GM23338 (cell line): ENCODE data around the gene MARK3. TPM values are rescaled to one million over a fixed set of nuclear protein-coding genes. Genes with fewer than 3 reads are reported as not detected.
A peak's percentile ranks its signal among the peaks of the same experiment; 100 is the strongest.

Experiments used
- ATAC-seq: fragments of 200-7000 bp; cut with Tn5 transposase; 3 replicates; pipeline ENCODE4 v1.9.1; 2020
- DNase-seq: peaks from one replicate; pipeline ENCODE4 v3.0.0-alpha.2; 2015; ENCODE audit warnings: low spot score
- H2AFZ ChIP-seq: fragments of 200-600 bp; sonication (generic); 2 replicates; pipeline ENCODE4 v1.8.0; 2016; ENCODE audit warnings: antibody characterized with exemption, mild to moderate bottlenecking, moderate library complexity
- H3F3A ChIP-seq: fragments of 200-600 bp; sonication (generic); replicated peaks from 2 replicates; pipeline ENCODE4 v1.8.0; 2017; ENCODE audit warnings: antibody characterized with exemption, mixed run types, low read depth
- H3K27ac ChIP-seq: fragments of 200-600 bp; sonication (generic); 2 replicates; pipeline ENCODE4 v1.6.1; 2016; ENCODE audit warnings: low read depth
- H3K27me3 ChIP-seq: fragments of 200-600 bp; sonication (generic); 2 replicates; pipeline ENCODE4 v1.8.0; 2016; ENCODE audit warnings: mild to moderate bottlenecking, mixed run types, moderate library complexity; ENCODE audit not compliant: insufficient read depth
- H3K36me3 ChIP-seq: fragments of 200-600 bp; sonication (generic); 2 replicates; pipeline ENCODE4 v1.8.0; 2016; ENCODE audit warnings: mild to moderate bottlenecking; ENCODE audit not compliant: insufficient read depth
- H3K4me1 ChIP-seq: fragments of 200-600 bp; sonication (generic); 2 replicates; pipeline ENCODE4 v1.8.0; 2016; ENCODE audit warnings: mild to moderate bottlenecking, moderate library complexity; ENCODE audit not compliant: insufficient read depth
- H3K4me2 ChIP-seq: fragments of 200-600 bp; sonication (generic); 2 replicates; pipeline ENCODE4 v1.7.1; 2017; ENCODE audit warnings: mixed run types
- H3K4me3 ChIP-seq: fragments of 200-600 bp; sonication (generic); 2 replicates; pipeline ENCODE4 v1.6.1; 2016; ENCODE audit warnings: mixed run types
- H3K79me2 ChIP-seq: fragments of 200-600 bp; sonication (generic); replicated peaks from 2 replicates; pipeline ENCODE4 v1.8.0; 2017; ENCODE audit warnings: mild to moderate bottlenecking; ENCODE audit not compliant: insufficient read depth
- H3K9me2 ChIP-seq: fragments of 200-600 bp; sonication (generic); 2 replicates; pipeline ENCODE4 v1.8.0; 2017; ENCODE audit not compliant: insufficient read depth
- H4K20me1 ChIP-seq: fragments of 200-600 bp; sonication (generic); replicated peaks from 2 replicates; pipeline ENCODE4 v1.8.0; 2017; ENCODE audit warnings: mild to moderate bottlenecking; ENCODE audit not compliant: insufficient read depth
- H3K27ac Mint-ChIP-seq: 2 replicates; pipeline ENCODE4 v1.8.0; 2020; ENCODE audit warnings: inconsistent platforms, mild to moderate bottlenecking, moderate library complexity, mixed read lengths
- H3K27me3 Mint-ChIP-seq: 3 replicates; pipeline ENCODE4 v1.8.0; 2022; ENCODE audit warnings: low read depth, mild to moderate bottlenecking, moderate library complexity, mixed read lengths, inconsistent platforms; ENCODE audit not compliant: insufficient read depth, poor library complexity
- H3K36me3 Mint-ChIP-seq: 3 replicates; pipeline ENCODE4 v1.8.0; 2021; ENCODE audit warnings: low read depth, mild to moderate bottlenecking, inconsistent platforms, moderate library complexity, mixed read lengths
- H3K4me1 Mint-ChIP-seq: 3 replicates; pipeline ENCODE4 v1.8.0; 2020; ENCODE audit warnings: mild to moderate bottlenecking, inconsistent platforms, mixed read lengths
- H3K4me3 Mint-ChIP-seq: 3 replicates; pipeline ENCODE4 v1.8.0; 2021; ENCODE audit warnings: moderate library complexity, mild to moderate bottlenecking, inconsistent platforms, mixed read lengths
- H3K9me3 Mint-ChIP-seq: 3 replicates; pipeline ENCODE4 v1.8.0; 2020; ENCODE audit warnings: moderate library complexity, mild to moderate bottlenecking, inconsistent platforms, mixed read lengths
- EZH2 ChIP-seq: fragments of 200-600 bp; sonication (generic); IDR thresholded peaks from one replicate; pipeline ENCODE4 v1.8.0; 2017; ENCODE audit warnings: antibody characterized with exemption, mild to moderate bottlenecking, low read depth; ENCODE audit not compliant: unreplicated experiment
- EZH2phosphoT487 ChIP-seq: fragments of 200-600 bp; sonication (generic); IDR thresholded peaks from one replicate; pipeline ENCODE4 v1.8.1; 2018; ENCODE audit warnings: antibody characterized with exemption; ENCODE audit not compliant: unreplicated experiment
- STAT1 ChIP-seq: IDR thresholded peaks from one replicate; pipeline ENCODE4 v1.6.1; 2016; ENCODE audit warnings: antibody characterized with exemption; ENCODE audit not compliant: unreplicated experiment
- ZNF331 ChIP-seq: fragments of 250-450 bp; sonication (Bioruptor Pico); IDR thresholded peaks from 2 replicates; pipeline ENCODE4 v1.5.0; 2020; ENCODE audit warnings: low read depth, mild to moderate bottlenecking, moderate library complexity
- polyA plus RNA-seq: library from polyadenylated mRNA; unstranded; fragments of >200 nt; fragmentation: Nextera tagmentation; extraction: Ambion mirVana; gene quantifications from 2 replicates; pipeline ENCODE4 v1.2.1, GENCODE V29; 2016
- total RNA-seq: library from RNA; depleted of rRNA; stranded (reverse); fragments of >200 nt; shearing (Covaris generic); gene quantifications from 2 replicates; pipeline ENCODE4 v1.2.3, GENCODE V29; 2014
- TF ChIP-seq, protein P1 (sequence below), 2 experiments: fragments of 200-600 bp in 1 of 2; sonication (generic) in 1 of 2; conservative IDR thresholded peaks; 2 replicates each; pipeline versions ENCODE4 v1.5.1 to v1.6.1; 2016 to 2017; ENCODE audit warnings: antibody characterized with exemption in 2 of 2, low read depth in 2 of 2, mild to moderate bottlenecking in 2 of 2, moderate library complexity in 1 of 2
- TF ChIP-seq, protein P2 (sequence below): fragments of 250-450 bp; sonication (Bioruptor Pico); IDR thresholded peaks from 2 replicates; pipeline ENCODE4 v1.5.0; 2020; ENCODE audit warnings: mild to moderate bottlenecking, moderate library complexity
- TF ChIP-seq, protein P3 (sequence below): IDR thresholded peaks from 2 replicates; pipeline ENCODE4 v1.6.1; 2016; ENCODE audit warnings: antibody characterized with exemption

Gene MARK3
- total and polyA plus RNA-seq, 2 experiments from 2014 or later = 45.9 to 69.7 TPM

DNA sequence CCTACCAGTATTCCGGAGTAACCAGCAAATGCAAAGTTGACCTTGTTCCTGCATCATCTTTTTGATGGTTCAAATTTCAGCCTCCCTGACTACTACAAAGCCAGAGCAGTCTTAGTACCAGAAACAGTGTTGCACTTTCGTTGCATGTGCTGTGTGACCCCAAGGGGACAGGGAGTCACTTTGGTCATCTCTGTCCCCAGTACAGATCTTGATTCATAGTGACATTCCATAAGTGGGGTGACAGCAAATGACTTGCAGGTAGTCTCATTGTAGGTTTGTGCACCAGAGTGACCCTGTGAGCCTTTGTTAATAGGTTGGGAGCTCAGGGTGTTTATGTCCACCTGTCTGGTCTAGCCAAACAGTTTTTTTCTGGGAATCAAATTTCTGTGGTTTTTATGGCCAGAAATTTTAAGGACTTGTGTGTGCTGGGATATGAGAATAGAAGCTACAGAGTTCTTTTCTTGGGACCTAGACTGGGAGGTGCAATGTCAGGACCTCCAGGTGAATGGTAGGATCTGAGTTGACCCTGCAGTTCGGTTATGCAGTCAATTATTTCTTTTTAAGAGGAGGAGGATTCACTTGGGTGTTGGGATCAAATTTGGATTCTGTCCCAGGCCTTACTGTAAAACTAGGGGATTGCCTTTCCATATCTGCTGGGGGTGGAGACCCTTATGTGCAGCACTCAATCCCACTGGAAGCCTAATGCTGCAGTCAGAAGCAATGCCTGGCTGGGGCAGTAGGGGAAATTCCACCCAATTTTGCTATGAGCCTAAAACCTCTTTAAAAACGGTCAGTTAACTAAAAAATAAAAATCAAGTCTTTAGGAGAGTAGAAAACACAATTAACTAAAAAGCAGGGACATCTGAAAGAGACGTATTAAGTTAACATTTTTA, 41.1 kb upstream of the MARK3 start:
- no peak overlapping the region for H2AFZ ChIP-seq
- no peaks in the 10 kb centered on the region for H3K9me3 Mint-ChIP-seq
- H3K36me3 Mint-ChIP-seq = peaks cover 64% of the 10 kb centered on the region
- peaks cover 20% of the 10 kb centered on the region for H3K4me1 Mint-ChIP-seq
- H3F3A ChIP-seq = peaks cover 68% of the 10 kb centered on the region
- no peak overlapping the region for H3K4me3 Mint-ChIP-seq
- H3K27me3 Mint-ChIP-seq = peaks cover 12% of the 10 kb centered on the region
- no peaks in the 10 kb centered on the region for H3K27me3 ChIP-seq
- H3K36me3 ChIP-seq = peaks cover 50% of the 10 kb centered on the region
- no peaks in the 10 kb centered on the region for H3K79me2 ChIP-seq
- ATAC-seq (peak; percentile 19), DNase-seq (no peak)
- H3K4me1 ChIP-seq = peaks cover 28% of the 10 kb centered on the region
- H3K4me2 ChIP-seq = no peak overlapping the region
- no peaks in the 10 kb centered on the region for H3K9me2 ChIP-seq
- H3K27ac Mint-ChIP-seq = no peak overlapping the region; the same call in none of the 2 replicates
- TF ChIP-seq EZH2phosphoT487 (no peak), EZH2 (no peak)
- TF ChIP-seq, protein P1, sequence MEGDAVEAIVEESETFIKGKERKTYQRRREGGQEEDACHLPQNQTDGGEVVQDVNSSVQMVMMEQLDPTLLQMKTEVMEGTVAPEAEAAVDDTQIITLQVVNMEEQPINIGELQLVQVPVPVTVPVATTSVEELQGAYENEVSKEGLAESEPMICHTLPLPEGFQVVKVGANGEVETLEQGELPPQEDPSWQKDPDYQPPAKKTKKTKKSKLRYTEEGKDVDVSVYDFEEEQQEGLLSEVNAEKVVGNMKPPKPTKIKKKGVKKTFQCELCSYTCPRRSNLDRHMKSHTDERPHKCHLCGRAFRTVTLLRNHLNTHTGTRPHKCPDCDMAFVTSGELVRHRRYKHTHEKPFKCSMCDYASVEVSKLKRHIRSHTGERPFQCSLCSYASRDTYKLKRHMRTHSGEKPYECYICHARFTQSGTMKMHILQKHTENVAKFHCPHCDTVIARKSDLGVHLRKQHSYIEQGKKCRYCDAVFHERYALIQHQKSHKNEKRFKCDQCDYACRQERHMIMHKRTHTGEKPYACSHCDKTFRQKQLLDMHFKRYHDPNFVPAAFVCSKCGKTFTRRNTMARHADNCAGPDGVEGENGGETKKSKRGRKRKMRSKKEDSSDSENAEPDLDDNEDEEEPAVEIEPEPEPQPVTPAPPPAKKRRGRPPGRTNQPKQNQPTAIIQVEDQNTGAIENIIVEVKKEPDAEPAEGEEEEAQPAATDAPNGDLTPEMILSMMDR (conservative IDR thresholded peaks at IDR 0.05; ENCODE audit: low read depth in 2 of 2) = 0 out of 4 replicates have a peak, but pooled peaks of 1 of the 2 experiments have one; percentile 18
- peak overlapping the region; percentile 13; the same call in 1 of the 2 replicates for H3K27ac ChIP-seq
- H4K20me1 ChIP-seq = peaks cover 52% of the 10 kb centered on the region
- H3K4me3 ChIP-seq = no peak overlapping the region

DNA sequence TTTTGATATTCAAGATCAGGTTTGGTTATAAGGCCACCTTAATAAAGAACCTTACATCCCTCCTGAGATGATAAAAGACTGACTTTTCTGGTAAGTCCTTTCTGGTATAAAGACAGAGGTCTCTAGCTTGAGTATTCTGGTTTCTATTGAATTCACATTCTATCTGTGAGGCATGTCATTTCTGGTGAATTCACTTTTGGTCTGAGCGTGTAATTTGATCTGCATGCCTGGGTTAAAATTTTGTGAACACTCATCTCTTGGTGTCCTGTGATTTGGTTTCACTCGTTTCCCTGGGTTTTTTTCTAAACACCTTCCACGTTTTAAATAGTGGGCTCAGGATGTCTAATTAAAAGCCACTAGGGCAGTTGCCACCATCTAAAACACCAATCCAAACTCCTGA, 38.9 kb upstream of the MARK3 start:
- H3K4me1 Mint-ChIP-seq = peaks cover 20% of the 10 kb centered on the region
- DNase-seq = no peak
- peaks cover 43% of the 10 kb centered on the region for H3K36me3 Mint-ChIP-seq
- no peak for ATAC-seq
- Histone ChIP-seq H2AFZ (no peak overlapping the region), H3K4me3 (no peak overlapping the region), H3F3A (peaks cover 49% of the 10 kb centered on the region), H3K27ac (peak overlapping the region; percentile 84), H3K4me2 (peak overlapping the region; percentile 47; the same call in 1 of the 2 replicates), H3K79me2 (no peaks in the 10 kb centered on the region), H3K4me1 (peaks cover 28% of the 10 kb centered on the region), H3K9me2 (no peaks in the 10 kb centered on the region), H4K20me1 (peaks cover 35% of the 10 kb centered on the region), H3K36me3 (peaks cover 30% of the 10 kb centered on the region), H3K27me3 (no peaks in the 10 kb centered on the region)
- no peak overlapping the region for H3K27ac Mint-ChIP-seq
- no peak overlapping the region for H3K4me3 Mint-ChIP-seq
- H3K9me3 Mint-ChIP-seq = no peaks in the 10 kb centered on the region
- H3K27me3 Mint-ChIP-seq = peaks cover 12% of the 10 kb centered on the region
- TF ChIP-seq, protein P2, sequence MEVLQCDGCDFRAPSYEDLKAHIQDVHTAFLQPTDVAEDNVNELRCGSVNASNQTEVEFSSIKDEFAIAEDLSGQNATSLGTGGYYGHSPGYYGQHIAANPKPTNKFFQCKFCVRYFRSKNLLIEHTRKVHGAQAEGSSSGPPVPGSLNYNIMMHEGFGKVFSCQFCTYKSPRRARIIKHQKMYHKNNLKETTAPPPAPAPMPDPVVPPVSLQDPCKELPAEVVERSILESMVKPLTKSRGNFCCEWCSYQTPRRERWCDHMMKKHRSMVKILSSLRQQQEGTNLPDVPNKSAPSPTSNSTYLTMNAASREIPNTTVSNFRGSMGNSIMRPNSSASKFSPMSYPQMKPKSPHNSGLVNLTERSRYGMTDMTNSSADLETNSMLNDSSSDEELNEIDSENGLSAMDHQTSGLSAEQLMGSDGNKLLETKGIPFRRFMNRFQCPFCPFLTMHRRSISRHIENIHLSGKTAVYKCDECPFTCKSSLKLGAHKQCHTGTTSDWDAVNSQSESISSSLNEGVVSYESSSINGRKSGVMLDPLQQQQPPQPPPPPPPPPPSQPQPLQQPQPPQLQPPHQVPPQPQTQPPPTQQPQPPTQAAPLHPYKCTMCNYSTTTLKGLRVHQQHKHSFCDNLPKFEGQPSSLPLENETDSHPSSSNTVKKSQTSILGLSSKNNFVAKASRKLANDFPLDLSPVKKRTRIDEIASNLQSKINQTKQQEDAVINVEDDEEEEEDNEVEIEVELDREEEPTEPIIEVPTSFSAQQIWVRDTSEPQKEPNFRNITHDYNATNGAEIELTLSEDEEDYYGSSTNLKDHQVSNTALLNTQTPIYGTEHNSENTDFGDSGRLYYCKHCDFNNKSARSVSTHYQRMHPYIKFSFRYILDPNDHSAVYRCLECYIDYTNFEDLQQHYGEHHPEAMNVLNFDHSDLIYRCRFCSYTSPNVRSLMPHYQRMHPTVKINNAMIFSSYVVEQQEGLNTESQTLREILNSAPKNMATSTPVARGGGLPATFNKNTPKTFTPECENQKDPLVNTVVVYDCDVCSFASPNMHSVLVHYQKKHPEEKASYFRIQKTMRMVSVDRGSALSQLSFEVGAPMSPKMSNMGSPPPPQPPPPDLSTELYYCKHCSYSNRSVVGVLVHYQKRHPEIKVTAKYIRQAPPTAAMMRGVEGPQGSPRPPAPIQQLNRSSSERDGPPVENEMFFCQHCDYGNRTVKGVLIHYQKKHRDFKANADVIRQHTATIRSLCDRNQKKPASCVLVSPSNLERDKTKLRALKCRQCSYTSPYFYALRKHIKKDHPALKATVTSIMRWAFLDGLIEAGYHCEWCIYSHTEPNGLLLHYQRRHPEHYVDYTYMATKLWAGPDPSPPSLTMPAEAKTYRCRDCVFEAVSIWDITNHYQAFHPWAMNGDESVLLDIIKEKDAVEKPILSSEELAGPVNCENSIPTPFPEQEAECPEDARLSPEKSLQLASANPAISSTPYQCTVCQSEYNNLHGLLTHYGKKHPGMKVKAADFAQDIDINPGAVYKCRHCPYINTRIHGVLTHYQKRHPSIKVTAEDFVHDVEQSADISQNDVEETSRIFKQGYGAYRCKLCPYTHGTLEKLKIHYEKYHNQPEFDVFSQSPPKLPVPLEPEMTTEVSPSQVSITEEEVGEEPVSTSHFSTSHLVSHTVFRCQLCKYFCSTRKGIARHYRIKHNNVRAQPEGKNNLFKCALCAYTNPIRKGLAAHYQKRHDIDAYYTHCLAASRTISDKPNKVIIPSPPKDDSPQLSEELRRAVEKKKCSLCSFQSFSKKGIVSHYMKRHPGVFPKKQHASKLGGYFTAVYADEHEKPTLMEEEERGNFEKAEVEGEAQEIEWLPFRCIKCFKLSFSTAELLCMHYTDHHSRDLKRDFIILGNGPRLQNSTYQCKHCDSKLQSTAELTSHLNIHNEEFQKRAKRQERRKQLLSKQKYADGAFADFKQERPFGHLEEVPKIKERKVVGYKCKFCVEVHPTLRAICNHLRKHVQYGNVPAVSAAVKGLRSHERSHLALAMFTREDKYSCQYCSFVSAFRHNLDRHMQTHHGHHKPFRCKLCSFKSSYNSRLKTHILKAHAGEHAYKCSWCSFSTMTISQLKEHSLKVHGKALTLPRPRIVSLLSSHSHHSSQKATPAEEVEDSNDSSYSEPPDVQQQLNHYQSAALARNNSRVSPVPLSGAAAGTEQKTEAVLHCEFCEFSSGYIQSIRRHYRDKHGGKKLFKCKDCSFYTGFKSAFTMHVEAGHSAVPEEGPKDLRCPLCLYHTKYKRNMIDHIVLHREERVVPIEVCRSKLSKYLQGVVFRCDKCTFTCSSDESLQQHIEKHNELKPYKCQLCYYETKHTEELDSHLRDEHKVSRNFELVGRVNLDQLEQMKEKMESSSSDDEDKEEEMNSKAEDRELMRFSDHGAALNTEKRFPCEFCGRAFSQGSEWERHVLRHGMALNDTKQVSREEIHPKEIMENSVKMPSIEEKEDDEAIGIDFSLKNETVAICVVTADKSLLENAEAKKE (CRISPR knock-in tag) = no peak
- no peak for TF ChIP-seq STAT1
- TF ChIP-seq, protein P3, sequence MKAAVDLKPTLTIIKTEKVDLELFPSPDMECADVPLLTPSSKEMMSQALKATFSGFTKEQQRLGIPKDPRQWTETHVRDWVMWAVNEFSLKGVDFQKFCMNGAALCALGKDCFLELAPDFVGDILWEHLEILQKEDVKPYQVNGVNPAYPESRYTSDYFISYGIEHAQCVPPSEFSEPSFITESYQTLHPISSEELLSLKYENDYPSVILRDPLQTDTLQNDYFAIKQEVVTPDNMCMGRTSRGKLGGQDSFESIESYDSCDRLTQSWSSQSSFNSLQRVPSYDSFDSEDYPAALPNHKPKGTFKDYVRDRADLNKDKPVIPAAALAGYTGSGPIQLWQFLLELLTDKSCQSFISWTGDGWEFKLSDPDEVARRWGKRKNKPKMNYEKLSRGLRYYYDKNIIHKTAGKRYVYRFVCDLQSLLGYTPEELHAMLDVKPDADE = no peak
- no peak for TF ChIP-seq EZH2phosphoT487
- TF ChIP-seq, protein P1 (conservative IDR thresholded peaks at IDR 0.05; ENCODE audit: low read depth in 2 of 2) = no peak
- no peak for TF ChIP-seq EZH2
- no peak for TF ChIP-seq ZNF331 (CRISPR knock-in tag)
